ENCODE measurements around the gene NTRK2. TPM values are rescaled to one million over a fixed set of nuclear protein-coding genes. Genes with fewer than 3 reads are reported as not detected.
A peak's percentile ranks its signal among the peaks of the same experiment; 100 is the strongest.

NTRK2 gene
- 8.2 TPM for total RNA-seq
- long read RNA-seq, full-length matches to known transcripts: 4 of 4 reads
- long read RNA-seq, partial matches to known transcripts: 0 of 4 reads
- long read RNA-seq, other reads (novel, unspliced or antisense): 0 of 4 reads

DNA sequence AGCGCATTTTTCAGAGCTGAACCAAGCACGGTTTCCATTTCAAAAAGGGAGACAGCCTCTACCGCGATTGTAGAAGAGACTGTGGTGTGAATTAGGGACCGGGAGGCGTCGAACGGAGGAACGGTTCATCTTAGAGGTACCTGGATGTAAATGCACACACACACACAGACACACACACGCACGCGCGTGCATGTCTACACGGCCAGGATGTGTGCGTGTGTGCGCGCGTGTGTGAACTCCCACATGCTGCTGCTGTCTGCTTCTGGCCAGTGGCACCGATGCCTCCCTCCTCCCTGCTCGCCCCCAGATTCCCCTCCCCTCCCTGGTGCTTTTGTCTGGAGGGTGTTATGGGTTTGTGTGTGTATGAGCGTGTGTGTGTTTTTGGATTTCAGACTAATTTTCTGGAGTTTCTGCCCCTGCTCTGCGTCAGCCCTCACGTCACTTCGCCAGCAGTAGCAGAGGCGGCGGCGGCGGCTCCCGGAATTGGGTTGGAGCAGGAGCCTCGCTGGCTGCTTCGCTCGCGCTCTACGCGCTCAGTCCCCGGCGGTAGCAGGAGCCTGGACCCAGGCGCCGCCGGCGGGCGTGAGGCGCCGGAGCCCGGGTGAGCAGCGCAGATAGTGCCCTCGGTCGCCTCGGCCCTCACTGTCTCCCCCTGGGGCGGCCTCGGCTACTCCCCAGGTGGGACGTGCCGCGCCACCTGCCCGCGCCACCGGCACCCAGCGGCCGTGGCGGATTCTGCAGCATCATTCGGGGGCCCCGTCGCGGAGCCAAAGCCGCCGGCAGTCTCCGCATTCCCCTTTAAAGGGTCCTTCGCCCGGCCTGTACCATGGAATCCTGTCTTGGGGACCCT lies at the start of gene NTRK2:
NTRK2 (plus strand) TSS at position 442 of the 850 bp plus-strand sequence. CDS start 1,020 bp downstream, outside the sequence.
- intact Hi-C loops (cut with DNase I): loop anchor here (5.0 kb wide), 1 partner anchor 267 kb away; no protein-coding TSS in a partner anchor
- peak; percentile 44 for DNase-seq (ENCODE audit: missing footprints)
- peak; percentile 59 for ATAC-seq

GRCh38 chr9:84620338-84620737 lies 49.2 kb upstream of the NTRK2 start:
- intact Hi-C loops (cut with DNase I): no loop called here
- DNase-seq (ENCODE audit: missing footprints): no peak
- no peak for ATAC-seq

DNA sequence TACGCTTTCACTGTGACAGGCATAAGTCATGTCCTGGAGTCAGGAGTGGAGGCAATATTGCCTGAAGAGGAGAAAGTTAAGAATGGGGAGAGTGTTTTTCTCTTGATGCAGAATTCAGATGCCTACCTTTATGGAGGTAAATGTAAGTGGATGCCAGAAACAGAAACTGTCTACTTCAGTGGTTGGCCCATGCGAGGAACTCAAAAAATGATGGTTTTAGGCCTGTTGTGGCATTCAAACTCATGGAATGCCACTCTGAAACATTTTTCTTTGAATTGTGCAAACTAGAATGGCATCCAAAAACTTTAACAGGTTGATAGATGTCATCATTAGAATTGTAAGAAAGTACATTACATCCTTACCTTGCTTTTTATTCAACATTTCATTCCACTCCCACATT lies 47.7 kb upstream of the NTRK2 start:
- no peak for DNase-seq (ENCODE audit: missing footprints)
- intact Hi-C loops (cut with DNase I): no loop called here
- no peak for ATAC-seq

GRCh38 chr9:84622981-84623380 lies 46.5 kb upstream of the NTRK2 start:
- intact Hi-C loops (cut with DNase I): no loop called here
- DNase-seq (ENCODE audit: missing footprints) (no peak), ATAC-seq (no peak)

DNA sequence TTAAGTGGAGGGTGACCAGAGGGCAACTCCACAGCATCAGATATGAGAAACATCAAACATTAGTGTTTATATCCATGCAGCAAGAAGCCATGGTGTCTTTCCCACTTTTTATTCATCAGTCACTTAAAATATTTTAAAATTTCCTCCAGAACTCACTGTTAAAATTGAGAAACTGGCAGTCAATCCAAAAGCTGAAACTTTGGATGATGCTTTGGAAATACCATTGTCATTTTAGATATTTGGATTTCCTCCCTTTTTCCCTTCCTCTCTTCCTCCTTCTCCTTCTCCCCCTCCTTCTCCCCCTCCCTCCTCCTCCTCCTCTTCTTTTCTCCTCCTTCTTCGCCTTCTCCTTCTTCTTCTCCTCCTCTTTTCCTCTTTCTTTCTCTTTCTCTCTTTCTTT lies 33.1 kb upstream of the NTRK2 start:
- intact Hi-C loops (cut with DNase I): no loop called here
- DNase-seq (ENCODE audit: missing footprints) (no peak), ATAC-seq (no peak)

GRCh38 chr9:84642553-84643141 lies 26.9 kb upstream of the NTRK2 start:
- DNase-seq (ENCODE audit: missing footprints) (no peak), ATAC-seq (no peak)
- intact Hi-C loops (cut with DNase I): no loop called here

DNA sequence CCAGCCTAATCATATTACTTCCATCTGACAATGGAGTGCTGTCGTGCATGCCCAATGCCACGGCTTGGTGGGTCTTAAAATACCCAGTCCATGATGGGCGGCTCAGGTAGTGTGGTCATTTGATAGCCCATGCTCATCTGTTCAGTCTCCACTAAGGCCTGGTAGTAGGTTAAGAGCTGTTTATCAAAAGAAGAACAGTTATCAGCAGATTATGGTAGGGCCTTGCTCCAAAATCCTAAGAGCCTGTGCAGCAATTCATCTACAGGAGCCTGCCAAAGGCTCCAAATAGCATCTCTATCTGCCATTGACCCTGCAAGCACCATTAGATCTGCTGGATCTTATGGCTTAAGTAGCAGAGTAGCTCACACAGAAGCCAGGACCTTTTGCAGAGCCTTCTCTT lies 21.8 kb upstream of the NTRK2 start:
- peak; percentile 44 for ATAC-seq

GRCh38 chr9:84652496-84653120 lies 16.9 kb upstream of the NTRK2 start:
- intact Hi-C loops (cut with DNase I): no loop called here
- ATAC-seq (no peak), DNase-seq (ENCODE audit: missing footprints) (no peak)

More for the DNA sequence above, 21.8 kb upstream of the NTRK2 start:
- peak; percentile 41 for DNase-seq (ENCODE audit: missing footprints)
- intact Hi-C loops (cut with DNase I): no loop called here

GRCh38 chr9:84655447-84655846 lies 14.1 kb upstream of the NTRK2 start:
- no peak for DNase-seq (ENCODE audit: missing footprints)
- intact Hi-C loops (cut with DNase I): no loop called here
- ATAC-seq: no peak

DNA sequence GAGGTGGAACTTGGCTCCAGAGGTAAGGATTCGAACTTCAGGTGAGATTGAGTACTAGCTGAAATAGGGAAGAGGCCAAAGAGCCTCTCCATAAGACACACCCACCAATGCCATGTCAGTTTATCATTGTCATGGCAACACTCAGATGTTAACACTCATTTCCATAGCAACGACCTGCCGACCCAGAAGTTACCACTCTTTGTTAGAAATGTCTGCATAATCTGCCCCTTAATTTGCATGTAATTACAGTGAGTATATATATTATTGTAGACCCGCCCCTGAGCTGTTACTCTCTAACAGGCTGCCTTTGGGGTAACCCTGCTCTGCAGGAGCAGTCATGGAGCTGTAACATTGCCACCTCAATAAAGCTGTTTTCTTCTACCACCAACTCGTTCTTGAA lies 10.2 kb upstream of the NTRK2 start:
- no peak for ATAC-seq
- intact Hi-C loops (cut with DNase I): no loop called here
- DNase-seq (ENCODE audit: missing footprints): no peak

GRCh38 chr9:84659773-84660172 lies 9.8 kb upstream of the NTRK2 start:
- DNase-seq (ENCODE audit: missing footprints) (no peak), ATAC-seq (no peak)
- intact Hi-C loops (cut with DNase I): no loop called here

DNA sequence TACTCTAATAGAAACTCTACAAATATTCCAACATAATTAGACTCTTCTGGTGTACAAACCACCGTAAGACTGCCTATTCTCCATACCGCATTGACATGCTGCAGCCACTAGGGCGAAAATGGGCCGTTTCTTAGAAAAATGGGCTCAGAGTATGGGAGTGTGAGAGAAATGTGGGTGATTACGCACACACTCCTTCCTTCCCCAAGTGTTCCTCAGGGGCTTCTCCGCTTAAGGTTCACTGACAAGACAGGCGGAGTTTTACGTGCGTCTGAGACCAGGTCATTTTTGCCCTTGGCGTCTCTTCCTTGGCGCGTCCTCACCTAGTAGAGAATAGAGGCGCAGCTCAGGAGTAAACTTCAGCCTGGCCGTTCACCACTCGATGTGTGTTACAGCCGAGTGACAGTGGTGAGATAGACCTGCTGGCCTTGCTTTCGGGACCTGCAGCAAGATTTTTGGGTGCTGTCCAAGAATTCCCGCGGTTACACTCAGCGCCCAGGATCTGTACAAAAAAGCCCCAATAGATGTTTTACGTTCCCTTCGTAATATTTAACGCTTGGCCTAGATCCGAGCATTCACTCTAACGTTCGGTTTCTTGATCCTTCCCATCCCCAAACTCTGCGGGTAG lies 1.8 kb upstream of the NTRK2 start:
- DNase-seq (ENCODE audit: missing footprints): no peak
- intact Hi-C loops (cut with DNase I): loop anchor here (5.0 kb wide), 1 partner anchor 265 kb away; no protein-coding TSS in a partner anchor
- ATAC-seq: peak; percentile 30

GRCh38 chr9:84668196-84669012 lies 1.1 kb upstream of the NTRK2 start:
- DNase-seq (ENCODE audit: missing footprints) (peak; percentile 77), ATAC-seq (peak; percentile 85)
- intact Hi-C loops (cut with DNase I): loop anchor here (5.0 kb wide), 1 partner anchor 266 kb away; no protein-coding TSS in a partner anchor

DNA sequence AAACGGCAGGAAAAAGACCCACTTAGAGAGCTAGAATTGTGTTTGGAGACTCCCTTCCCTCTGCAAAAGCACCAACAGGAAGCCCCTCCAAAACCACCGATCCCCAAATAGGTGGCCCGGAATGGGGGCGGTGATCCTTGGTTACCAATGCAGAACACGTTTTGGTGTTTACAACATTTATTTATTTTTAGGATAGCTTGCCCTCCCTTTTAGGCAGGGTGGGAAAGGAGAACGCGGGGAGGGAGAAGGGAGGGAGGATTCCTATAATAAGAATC lies 579 bp upstream of the NTRK2 start:
- DNase-seq (ENCODE audit: missing footprints) (no peak), ATAC-seq (no peak)
- intact Hi-C loops (cut with DNase I): loop anchor here (5.0 kb wide), 1 partner anchor 267 kb away; no protein-coding TSS in a partner anchor

GRCh38 chr9:84670138-84671041 lies 861 bp downstream of the NTRK2 start:
- ATAC-seq (peak; percentile 53), DNase-seq (ENCODE audit: missing footprints) (peak; percentile 59)
- intact Hi-C loops (cut with DNase I): no loop called here

- ATAC-seq: no peak
- intact Hi-C loops (cut with DNase I): no loop called here
- no peak for DNase-seq (ENCODE audit: missing footprints)
Observed at GRCh38 chr9:84671586-84672521, 2.3 kb downstream of the NTRK2 start.
